Fibroblast of lung (primary cell): ENCODE data around the gene CEP192.

Experiments
- CTCF ChIP-seq, 2 donors: IDR thresholded peaks in 1 of 2; conservative IDR thresholded peaks in 1 of 2; 1 replicate in 1 of 2; 2 replicates in 1 of 2; pipeline ENCODE4 v1.5.1; 2011 to 2012; ENCODE audit warnings: low read length in 2 of 2, control low read depth in 1 of 2, inconsistent platforms in 1 of 2, low read depth in 1 of 2, mild to moderate bottlenecking in 1 of 2
- EZH2 ChIP-seq: IDR thresholded peaks from 2 replicates; pipeline ENCODE4 v1.5.1; 2012; ENCODE audit warnings: low read length, control low read depth, mild to moderate bottlenecking; ENCODE audit errors: missing control alignments

DNA sequence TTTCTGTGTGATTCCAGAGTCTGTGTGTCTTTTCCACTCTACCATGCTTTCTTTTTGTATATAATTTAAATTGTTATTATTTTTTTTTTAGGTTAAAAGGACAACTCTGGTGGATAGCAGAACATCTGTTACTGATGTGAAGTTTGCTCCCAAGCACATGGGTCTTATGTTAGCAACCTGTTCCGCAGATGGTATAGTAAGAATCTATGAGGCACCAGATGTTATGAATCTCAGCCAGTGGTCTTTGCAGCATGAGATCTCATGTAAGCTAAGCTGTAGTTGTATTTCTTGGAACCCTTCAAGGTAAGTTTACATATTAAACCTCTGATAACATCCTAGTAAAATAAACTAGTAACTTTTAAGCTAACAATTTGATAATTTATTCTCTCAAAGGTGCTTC is 28.1 kb upstream of the CEP192 start:
- no peak for TF ChIP-seq EZH2
- no peak for TF ChIP-seq CTCF (conservative IDR thresholded peaks at IDR 0.05 in 1 of 2, IDR thresholded peaks at IDR 0.05 in 1 of 2; ENCODE audit: low read depth in 1 of 2, low read length in 2 of 2)
